GM18909 (cell line): ENCODE results near the gene SYCE1L.

Experiments used
- ATAC-seq: cut with Tn5 transposase; IDR thresholded peaks from one replicate; pipeline ENCODE4 v1.9.1; 2021; ENCODE audit warnings: mild to moderate bottlenecking; ENCODE audit not compliant: unreplicated experiment, poor library complexity

Gene SYCE1L

DNA sequence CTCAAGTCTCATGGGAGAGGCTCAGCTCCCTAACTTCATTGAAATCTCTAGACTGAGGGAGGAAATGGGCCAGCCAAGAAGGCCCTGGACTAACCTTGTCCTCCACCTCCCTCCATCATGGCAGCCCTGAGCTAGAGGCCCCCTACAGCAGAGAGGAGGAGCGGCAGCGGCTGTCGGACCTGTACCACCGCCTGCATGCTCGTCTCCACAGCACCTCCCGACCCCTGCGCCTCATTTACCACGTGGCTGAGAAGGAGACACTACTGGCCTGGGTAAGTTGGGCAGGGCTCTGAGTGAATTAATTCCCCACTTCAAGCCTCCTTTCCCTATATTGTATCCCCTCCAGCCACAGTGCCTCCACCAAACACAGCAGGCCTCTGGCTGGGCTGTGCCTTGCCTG, 3.8 kb upstream of the SYCE1L start:
- no peak for ATAC-seq

DNA sequence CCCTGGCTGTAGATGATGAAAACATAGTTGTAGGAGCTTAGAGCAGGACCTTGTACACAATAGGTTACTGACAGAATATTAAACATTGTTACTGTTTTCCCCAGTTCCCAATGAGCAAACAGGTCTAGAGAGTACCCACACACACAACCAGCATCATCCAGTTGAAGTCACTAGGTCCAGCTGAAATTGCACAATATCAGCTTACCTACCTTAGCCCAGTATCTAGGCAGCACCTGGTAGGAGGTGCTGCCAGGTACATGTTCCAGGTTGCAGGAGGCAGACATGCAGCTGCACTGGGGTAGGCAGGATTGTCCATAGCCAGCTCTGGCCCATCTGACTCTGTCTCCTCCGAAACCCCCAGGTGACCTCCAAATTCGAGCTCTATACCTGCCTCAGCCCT, 1.5 kb upstream of the SYCE1L start:
- ATAC-seq, result no peak

DNA sequence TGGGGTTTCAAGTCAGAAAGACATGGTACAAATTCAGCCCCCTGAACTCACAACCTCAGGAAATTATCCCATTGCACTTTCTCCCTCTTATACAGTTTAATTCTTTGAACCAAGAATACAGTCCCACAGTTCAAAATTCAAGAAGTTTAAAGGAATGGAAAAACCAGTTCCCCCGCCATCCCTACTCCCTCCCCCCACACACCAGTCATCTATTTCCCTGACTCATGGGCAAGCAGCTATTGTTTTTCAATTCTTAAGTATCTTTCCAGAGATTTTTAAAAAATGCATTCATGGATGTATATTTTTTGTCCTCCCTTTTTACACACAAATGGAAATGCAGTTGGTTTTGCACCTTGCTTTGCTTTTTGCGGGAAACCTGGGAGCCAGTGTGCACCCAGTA, 7.3 kb downstream of the SYCE1L start:
- ATAC-seq, result no peak

DNA sequence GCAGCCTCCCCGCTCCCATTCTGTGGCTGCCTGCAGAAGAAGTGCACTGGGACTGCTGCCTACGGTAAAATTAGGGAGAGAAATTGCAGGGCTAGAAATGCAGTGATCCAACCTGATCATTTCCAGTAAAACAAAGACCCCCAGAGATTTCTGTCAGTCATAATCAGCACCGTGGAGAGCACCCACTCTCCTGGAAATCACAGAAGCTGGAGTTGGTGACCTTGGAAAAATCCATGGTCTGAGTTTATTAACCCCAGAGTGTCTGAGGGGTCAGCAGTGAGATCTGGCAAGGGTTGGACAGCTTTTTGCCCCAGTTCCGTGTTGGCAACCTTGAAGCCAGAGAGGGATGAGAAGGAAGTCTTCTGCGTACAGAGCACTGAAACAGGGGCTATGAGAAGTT, 7.8 kb downstream of the SYCE1L start:
- ATAC-seq, result no peak

DNA sequence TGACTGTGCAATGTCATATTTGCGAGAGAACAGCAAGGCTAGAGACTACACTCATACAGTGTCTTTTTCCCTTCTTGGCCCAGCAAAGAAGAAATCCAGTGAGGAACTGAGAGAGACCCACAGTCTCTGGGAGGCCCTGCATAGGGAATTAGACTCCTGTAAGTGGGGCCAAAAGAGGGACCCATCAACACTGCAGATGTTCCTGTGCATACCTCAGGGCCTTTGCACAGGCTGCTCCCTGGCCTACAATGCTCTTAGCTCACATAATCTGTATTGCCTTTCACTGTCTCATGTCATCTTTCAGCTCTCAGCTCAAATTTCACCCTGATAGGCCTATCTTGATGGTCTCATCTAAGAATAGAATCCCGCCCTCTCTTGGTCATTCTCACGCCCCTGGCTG, 9.2 kb downstream of the SYCE1L start:
- no peak for ATAC-seq

DNA sequence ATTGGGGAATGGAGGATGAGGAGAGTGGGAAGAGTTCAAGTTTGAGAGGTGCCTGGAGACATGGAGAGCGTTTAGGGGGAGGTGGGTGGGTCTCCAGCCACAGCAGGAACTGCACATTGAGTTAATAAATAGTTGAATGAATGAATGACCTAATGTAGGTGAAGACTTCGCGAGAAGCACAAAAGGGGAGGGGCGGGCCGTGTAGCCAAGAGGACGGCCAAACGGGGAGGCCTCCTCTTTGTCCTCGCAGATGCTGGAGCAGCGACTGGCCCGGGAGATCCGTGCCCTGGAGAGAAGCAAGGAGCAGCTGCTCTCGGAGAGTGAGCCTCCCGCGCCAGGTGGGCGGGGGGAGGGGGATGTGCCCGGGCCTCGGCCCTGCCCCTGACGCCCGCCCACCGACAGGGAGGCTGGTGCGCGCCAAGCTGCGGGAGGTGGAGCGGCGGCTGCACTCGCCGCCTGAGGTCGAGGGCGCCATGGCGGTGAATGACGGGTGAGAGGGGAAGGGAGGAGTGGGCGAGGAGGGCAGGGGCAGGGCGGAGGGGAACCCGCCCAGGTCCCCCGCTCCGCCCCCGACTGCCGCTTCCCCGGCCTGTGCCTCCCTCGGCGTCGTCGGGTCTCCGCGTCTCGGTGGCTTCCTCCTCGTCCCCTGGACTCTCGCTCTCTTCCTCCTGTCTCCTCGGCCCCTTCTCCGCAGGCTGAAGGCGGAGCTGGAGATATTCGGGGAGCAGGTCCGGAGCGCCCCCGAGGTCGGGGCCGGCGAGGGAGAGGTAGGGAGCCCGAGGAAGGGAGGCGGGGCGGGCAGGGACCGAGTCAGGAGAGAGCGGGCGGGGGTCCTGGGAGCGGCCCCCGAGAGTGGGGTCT, 12.9 kb downstream of the SYCE1L start:
- ATAC-seq, result peak; percentile 76

DNA sequence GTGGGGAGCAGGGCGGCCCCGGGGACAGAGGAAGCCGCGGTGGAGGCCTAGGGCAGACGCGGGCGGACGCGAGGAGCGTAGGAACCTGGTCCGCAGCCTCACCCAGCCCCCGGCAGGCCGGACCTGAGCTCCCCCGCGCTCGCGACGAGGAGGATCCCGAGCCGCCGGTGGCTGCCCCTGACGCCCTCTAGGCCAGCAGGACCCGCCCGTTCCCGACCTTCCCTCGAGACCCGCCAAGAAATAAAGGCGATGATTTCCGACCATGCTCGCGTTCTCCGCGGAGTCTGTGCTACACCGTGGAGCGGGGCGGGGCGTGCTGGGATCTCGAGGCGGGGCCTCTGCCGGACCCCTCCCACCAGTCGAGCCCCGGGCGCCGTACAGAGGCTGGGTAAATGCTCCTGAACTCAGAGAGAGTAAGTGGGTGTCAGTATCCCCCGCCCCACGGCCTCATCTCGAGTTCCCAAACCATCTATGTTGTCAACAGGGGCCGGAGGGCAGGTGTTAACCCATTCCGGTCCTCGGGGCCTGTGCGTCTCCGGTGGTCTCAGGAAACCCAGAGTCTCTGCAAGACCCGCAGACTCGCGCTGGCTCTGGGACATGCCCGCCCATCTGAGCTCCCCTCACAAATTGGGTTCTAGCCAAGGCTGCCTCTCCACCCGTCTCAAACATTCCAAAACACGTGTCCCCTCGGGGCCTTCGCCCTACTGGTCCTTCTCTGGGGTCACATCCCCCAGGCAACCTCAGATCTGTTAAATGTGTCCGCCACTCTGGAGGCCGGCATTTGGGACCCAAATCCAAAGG, 13.7 kb downstream of the SYCE1L start:
- ATAC-seq, result peak; percentile 80

DNA sequence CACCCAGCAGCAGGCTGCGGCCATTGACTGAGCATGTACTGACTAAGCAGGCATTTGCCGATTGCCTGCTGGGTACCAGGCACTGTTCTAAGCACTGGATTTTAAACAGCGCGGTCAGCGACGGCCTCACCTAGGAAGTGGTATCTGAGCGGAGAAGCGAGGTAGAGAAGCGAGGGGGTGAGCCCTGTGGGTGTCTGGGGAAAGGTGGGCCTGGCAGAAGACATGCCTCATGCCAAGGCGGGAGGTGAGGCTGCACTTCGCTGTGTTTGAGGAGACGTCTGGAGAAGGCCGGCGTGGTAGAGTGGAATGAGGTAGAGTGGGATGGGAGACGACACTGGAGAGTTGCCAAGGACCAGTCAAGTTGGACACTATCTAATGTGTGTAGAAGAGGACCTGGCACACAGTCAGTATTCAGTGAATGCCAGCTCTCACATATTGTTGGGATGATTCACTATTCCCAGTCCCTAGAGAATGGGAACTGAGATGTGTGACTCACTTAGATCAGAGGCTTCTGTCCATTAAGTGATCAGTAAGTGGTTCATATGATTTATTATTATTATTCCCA, 14.4 kb downstream of the SYCE1L start:
- no peak for ATAC-seq

DNA sequence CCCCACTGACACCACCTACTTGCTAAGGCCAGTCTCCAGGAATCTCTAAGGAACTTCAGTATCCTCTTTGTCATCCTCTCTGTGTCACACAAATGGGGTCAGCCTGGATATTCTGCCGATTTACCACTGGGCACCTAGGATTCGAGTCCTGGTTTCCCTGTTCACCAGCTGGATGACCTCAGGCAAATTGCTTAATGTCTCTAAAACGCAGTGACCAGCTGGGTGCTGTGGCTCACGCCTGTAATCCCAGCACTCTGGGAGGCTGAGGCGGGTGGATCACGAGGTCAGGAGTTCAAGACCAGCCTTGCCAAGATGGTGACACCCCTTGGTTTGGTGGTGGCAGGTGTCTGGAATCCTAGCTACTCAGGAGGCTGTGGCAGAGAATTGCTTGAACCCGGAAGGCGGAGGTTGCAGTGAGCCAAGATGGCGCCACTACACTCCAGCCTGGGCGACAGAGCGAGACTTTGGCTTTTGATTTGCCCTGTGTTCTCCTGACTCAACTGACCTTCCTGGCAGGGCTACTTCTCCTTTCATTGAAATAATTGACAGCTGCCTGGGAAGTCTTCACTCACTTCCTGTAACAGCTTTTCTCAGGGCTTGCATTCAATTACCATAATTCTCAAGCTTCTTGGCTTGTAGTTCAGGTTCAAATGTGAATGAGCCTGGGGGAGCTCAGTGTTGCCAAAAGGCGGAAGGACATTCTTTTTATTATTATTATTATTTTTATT, 15.4 kb downstream of the SYCE1L start:
- no peak for ATAC-seq

DNA sequence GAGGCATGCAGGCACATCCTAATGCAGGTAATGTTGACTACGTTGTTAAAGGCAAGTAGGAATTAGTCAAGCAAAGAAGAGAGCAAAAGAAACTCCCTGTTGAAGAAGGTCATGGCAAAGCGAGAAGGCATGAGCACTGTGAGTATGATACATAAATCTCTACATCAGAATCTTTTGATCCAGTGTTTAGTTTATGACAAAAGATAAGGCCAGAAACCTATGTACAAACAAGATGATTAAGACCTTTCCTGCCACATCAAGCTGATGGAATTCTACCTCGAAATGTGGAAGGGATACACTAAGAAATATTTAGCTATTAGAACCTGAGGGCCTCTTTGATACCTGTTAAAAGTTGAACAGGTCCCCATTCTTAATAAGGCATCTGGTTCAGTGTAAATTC, 20.2 kb downstream of the SYCE1L start:
- no peak for ATAC-seq

DNA sequence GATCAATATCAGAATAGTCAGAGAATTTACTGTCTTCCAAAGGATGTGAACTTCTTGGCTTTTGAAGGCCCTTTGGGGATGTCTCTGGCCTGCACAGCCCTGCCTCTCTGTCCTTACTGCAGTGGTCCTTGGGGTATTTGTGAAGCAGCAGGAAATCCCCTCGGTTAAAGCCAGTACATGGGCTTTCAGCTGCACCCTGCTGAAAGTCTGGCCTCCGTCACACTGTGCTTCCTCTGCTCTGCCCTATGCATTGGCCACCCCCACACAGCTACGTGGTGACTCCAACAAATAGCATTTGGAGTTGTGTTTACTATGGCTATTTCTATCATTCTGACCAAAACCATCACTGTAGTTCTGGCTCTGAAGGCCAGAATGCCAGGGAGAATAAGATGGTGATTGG, 21.2 kb downstream of the SYCE1L start:
- ATAC-seq, result peak; percentile 73

DNA sequence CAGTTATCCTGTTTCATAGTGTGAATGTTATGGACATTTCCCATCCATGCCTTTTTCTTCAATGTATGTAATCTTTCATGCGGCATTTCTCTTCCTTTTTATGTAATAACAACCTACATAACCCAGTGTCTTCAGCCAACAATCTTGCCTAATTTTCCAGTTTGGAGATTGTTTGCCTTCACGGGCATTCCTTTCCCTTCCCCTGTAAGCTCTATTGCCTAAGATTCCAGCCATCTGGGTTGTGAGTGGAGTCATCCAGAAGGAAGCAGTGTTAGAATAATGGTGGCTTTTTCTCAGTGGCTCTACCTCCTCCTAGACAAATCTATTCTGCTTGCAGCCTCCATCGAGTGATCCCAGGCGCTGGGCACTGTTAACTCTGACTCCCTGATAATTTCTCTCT, 22.3 kb downstream of the SYCE1L start:
- no peak for ATAC-seq

DNA sequence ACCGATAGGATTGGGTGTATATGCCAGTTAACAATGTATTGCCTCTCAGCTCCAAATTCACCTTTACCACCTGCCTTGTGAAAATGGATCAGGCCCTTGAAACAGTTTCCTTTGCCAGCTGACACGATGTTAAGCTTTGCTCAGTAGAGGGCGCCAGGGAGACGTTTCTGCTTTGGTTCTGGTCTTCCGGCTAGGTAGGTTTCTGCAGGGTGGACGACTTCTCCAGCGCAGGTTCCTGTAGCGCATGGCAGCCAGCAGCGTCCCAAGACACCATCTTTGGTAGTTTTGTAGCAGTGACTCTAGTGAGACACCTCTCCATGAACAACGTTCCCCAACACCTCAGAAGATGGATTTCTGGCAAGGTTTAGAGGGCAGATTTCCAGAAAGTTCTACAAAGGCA, 24.0 kb downstream of the SYCE1L start:
- no peak for ATAC-seq

DNA sequence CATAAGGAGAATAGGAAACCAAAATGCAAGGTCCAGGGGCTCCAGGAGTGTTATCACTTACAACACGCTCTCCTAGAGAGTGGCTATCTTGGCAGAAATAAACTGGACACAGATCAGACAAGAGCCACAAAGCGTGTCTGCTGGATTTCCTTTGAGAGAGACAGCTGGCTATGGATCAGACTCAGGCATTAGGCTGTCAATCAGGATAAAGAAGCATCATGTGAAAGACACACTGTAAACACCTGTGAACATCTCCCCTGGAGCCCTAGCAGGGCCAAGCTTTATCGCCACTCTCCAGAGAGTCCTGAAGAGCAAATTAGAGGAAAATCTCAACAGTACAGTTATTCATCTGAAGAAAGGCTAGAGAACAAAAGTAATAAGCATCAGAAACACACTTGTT, 26.0 kb downstream of the SYCE1L start:
- ATAC-seq, result no peak

DNA sequence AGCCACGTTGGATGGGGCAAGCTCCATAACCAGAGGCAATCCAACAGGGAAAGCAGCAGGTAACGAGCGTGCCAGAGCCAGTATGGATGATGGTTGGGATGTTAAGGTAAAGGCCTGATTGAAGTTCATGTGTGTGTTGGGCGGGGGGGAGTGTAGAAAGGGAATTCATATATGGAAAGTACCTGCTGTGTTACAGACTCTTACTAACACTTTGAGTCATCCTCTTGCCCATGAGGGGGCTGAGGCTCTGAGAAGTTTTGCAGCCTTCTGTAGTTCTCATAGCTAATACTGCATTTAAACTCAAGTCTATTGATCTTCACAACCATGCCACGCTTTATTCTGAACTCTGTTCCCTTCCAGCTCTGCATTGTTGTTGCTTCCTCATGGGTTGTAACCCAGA, 28.5 kb downstream of the SYCE1L start:
- peak; percentile 79 for ATAC-seq

DNA sequence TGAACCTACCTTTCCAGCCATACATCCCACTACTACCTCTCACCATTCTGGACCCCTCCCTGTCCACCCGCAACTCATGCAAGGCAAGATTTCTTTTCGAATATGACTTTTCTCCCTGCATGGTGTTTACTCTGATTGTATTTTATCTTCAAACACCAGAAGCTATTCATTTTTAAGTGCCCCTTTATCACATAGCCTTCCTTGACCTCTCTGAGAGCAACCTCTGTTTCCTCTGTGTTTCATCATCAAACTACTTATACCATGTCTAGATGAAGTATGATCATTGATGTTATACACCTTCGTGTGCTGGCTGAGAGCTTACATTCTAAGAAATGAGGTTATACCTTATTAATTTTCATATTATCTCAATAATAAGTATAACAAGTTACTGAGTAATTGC, 31.8 kb downstream of the SYCE1L start:
- ATAC-seq, result no peak

DNA sequence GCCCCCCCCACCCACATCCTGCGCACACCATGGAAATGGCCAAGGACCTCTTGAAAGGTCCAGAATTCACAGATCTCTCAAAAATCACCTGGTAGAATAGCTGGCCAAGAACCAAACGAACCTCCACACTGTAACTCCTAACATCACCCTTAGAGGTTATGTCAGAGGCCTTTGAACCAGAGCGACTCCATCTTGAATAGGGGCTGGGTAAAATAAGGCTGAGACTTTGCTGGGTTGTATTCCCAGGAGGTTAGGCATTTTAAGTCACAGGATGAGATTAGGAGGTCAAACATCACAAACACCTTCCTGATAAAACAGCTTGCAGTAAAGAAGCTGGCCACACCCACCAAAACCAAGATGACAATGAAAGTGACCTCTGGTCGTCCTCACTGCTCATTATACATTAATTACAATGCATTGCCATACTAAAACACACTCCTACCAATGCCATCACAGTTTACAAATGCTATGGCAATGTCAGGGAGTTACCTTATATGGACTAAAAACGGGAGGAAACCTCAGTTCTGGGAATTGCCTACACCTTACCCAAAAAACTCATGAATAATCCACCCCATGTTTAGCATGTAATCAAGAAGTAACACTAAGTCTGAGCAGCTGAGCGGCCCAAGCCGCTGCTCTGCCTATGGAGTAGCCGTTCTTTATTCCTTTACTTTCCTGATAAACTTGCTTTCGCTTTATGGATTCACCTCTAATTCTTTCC, 34.8 kb downstream of the SYCE1L start:
- ATAC-seq, result no peak

DNA sequence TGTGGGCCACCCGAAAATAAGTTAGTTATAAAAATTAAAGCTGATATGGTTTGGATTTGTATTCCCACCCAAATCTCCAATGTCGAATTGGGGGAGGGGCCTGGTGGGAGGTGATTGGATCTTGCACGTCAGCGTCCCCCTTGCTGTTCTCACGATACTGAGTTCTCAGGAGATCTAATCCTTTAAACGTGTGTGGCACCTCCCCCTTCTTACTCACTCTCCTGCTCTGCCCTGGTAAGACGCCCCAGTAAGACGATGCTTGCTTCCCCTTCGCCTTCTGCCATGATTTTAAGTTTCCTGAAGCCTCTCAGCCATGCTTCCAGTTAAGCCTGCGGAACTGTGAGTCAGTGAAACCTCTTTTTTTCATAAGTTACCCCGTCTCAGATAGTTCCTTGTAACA, 35.4 kb downstream of the SYCE1L start:
- ATAC-seq, result no peak

DNA sequence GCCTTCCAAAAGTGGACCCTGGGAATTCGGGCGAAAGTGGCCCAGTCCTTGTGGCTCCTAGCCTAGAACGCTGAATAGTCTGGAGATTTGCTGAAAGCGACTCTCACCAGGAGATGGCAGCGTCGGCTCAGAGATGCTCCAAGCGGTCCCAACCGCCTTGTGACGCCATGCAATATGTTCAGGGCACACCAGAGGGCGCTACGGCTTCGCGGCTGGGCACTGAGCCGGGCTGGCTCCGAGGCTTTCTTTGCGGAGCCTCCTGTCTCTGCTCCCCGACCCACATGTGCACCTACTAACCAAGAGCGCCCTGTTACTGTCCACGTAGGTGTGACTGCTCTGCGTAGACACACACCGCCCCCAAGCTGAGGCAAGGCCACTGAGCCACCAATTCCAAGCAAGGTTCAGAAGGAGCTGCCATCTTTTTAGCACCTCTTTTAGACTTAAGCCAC, 36.9 kb downstream of the SYCE1L start:
- peak; percentile 99 for ATAC-seq

DNA sequence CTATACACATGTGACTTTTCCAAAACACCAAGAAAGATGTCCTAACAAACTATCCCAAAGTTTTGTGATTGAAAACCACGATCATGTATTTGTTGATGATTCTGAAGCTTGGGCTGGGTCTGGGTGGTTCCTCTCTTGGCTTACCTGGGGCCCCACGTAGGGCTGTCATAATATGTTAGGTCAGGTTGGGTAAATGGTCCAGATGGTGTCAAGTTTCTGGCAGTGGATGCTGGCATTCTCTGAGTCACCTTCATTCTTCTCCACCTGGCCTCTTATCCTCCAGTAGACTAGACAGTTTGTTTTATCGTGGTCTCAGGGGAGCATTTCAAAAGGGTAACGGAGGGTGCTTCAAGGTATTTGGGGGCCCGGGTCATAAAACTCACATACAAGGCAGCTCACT, 39.4 kb downstream of the SYCE1L start:
- ATAC-seq, result no peak
